GM21360 (cell line): ENCODE results near the gene FGF13.

ENCODE experiments used
- ATAC-seq: cut with Tn5 transposase; IDR thresholded peaks from one replicate; pipeline ENCODE4 v1.9.1; 2021; ENCODE audit warnings: mild to moderate bottlenecking, moderate library complexity; ENCODE audit not compliant: unreplicated experiment

Gene FGF13

GRCh38 chrX:138664466-138664865, 47.1 kb downstream of the FGF13 start:
- ATAC-seq: no peak

- ATAC-seq: no peak
Measured at GRCh38 chrX:138664016-138664415, 47.5 kb downstream of the FGF13 start.

GRCh38 chrX:138651494-138651893, 60.0 kb downstream of the FGF13 start:
- ATAC-seq: no peak

- no peak for ATAC-seq
Measured at GRCh38 chrX:138648568-138648967, 62.9 kb downstream of the FGF13 start.

GRCh38 chrX:138638996-138639395, 72.5 kb downstream of the FGF13 start:
- ATAC-seq: no peak
